ENCODE measurements around the gene TMCO6. TPM values are rescaled to one million over a fixed set of nuclear protein-coding genes. Genes with fewer than 3 reads are reported as not detected.
"Not testable (repeated sequence)": the region's sequence is repeated elsewhere in the genome, so short reads cannot be mapped to it uniquely, and the experiment has no call there.

TMCO6 gene
- total and polyA plus RNA-seq, 2 experiments from 2014 or later: 18.7 to 19.9 TPM

DNA sequence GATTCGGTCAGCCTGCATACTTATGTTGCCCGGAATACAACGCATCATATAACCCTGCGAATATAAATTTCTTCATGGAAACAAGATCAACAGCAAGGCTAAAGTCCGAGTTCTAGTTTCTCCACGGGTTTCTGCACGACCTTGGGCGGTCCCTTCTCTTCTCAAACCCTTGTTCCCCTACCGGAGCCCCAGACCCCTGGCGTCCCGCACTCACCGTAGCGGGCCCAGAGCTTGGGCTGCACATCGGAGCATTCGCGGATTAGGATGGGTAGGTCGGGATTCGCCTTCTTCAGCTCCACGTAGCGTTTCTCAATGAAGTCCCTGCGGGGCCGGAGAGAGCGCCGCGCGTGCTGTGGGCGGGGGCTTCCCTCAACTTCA, 7.8 kb downstream of the TMCO6 start (continued):
- no peak for TF ChIP-seq ZNF331 (CRISPR knock-in tag; IDR thresholded peaks at IDR 0.05; ENCODE audit: low read depth)

DNA sequence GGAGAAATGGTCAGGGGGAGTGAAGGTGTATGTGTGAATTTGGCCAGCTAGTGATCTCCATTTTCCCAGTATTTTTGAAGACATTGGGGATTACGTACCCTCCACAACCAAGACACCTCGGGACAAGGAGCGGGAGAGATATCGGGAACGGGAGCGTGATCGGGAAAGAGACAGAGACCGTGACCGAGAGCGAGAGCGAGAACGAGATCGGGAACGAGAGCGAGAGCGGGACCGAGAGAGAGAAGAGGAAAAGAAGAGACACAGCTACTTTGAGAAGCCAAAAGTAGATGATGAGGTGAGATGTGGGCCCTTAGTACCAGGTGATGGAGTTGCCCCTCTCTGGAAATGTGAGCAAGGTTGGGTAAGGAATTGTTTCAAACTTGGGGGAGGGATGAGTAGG, 19.6 kb downstream of the TMCO6 start:
- H3K9me3 Mint-ChIP-seq: no peaks in the 10 kb centered on the region
- no peaks in the 10 kb centered on the region for H3K4me1 ChIP-seq (ENCODE audit: insufficient read depth)
- no peak for TF ChIP-seq NANOG (IDR thresholded peaks at IDR 0.05; ENCODE audit: borderline replicate concordance)
- no peak for TF ChIP-seq POLR2AphosphoS5 (IDR thresholded peaks at IDR 0.05; ENCODE audit: low read depth)
- no peak for TF ChIP-seq CREB1 (CRISPR knock-in tag; IDR thresholded peaks at IDR 0.05; ENCODE audit: low read depth)
- no peak for TF ChIP-seq ZNF114 (CRISPR knock-in tag; IDR thresholded peaks at IDR 0.05)
- TF ChIP-seq, protein P1, sequence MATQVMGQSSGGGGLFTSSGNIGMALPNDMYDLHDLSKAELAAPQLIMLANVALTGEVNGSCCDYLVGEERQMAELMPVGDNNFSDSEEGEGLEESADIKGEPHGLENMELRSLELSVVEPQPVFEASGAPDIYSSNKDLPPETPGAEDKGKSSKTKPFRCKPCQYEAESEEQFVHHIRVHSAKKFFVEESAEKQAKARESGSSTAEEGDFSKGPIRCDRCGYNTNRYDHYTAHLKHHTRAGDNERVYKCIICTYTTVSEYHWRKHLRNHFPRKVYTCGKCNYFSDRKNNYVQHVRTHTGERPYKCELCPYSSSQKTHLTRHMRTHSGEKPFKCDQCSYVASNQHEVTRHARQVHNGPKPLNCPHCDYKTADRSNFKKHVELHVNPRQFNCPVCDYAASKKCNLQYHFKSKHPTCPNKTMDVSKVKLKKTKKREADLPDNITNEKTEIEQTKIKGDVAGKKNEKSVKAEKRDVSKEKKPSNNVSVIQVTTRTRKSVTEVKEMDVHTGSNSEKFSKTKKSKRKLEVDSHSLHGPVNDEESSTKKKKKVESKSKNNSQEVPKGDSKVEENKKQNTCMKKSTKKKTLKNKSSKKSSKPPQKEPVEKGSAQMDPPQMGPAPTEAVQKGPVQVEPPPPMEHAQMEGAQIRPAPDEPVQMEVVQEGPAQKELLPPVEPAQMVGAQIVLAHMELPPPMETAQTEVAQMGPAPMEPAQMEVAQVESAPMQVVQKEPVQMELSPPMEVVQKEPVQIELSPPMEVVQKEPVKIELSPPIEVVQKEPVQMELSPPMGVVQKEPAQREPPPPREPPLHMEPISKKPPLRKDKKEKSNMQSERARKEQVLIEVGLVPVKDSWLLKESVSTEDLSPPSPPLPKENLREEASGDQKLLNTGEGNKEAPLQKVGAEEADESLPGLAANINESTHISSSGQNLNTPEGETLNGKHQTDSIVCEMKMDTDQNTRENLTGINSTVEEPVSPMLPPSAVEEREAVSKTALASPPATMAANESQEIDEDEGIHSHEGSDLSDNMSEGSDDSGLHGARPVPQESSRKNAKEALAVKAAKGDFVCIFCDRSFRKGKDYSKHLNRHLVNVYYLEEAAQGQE (IDR thresholded peaks at IDR 0.05; ENCODE audit: unreplicated experiment): no peak
- TF ChIP-seq EZH2 (IDR thresholded peaks at IDR 0.05; ENCODE audit: low read depth, unreplicated experiment): no peak
- H3F3A ChIP-seq (replicated peaks; ENCODE audit: low read depth): no peaks in the 10 kb centered on the region
- ATAC-seq: no peak
- H3K27me3 Mint-ChIP-seq (ENCODE audit: insufficient read depth, low read depth, poor library complexity): no peaks in the 10 kb centered on the region
- H3K79me2 ChIP-seq (replicated peaks; ENCODE audit: insufficient read depth): no peaks in the 10 kb centered on the region
- peaks cover 83% of the 10 kb centered on the region for H3K36me3 Mint-ChIP-seq (ENCODE audit: low read depth)
- H4K20me1 ChIP-seq (replicated peaks; ENCODE audit: insufficient read depth): peaks cover 7% of the 10 kb centered on the region
- DNase-seq (ENCODE audit: low spot score): no peak
- H3K27me3 ChIP-seq (ENCODE audit: insufficient read depth): no peaks in the 10 kb centered on the region
- no peak overlapping the region for H3K27ac ChIP-seq (ENCODE audit: low read depth)
- H3K27ac Mint-ChIP-seq: no peak overlapping the region
- no peak overlapping the region for H3K4me3 ChIP-seq
- no peak overlapping the region for H2AFZ ChIP-seq
- H3K4me2 ChIP-seq: no peak overlapping the region
- peaks cover 45% of the 10 kb centered on the region for H3K36me3 ChIP-seq (ENCODE audit: insufficient read depth)
- no peaks in the 10 kb centered on the region for H3K9me2 ChIP-seq (ENCODE audit: insufficient read depth)
- no peak overlapping the region for H3K4me3 Mint-ChIP-seq
- H3K4me1 Mint-ChIP-seq: no peaks in the 10 kb centered on the region

DNA sequence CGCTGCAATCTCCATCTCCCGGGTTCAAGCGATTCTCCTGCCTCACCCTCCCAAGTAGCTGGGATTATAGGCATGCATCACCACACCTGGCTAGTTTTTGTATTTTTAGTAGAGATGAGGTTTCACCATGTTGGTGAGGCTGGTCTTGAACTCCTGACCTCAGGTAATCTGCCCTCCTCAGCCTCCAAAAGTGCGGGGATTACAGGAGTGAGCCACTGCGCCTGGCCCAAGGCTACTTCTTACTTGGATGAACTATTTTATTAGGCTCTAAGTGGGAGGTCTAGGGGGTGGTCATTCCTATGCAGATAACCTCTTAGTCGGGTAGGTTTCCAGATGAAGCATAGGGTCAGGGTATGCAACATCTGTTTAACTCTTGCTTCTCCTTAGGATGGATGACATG, 21.1 kb downstream of the TMCO6 start:
- H3K36me3 Mint-ChIP-seq (ENCODE audit: low read depth): peaks cover 68% of the 10 kb centered on the region

More for the DNA sequence above, 21.1 kb downstream of the TMCO6 start:
- not testable (repeated sequence) for H4K20me1 ChIP-seq (replicated peaks; ENCODE audit: insufficient read depth); H3K4me3 ChIP-seq; DNase-seq (ENCODE audit: low spot score); H2AFZ ChIP-seq; H3K4me1 Mint-ChIP-seq; H3K4me2 ChIP-seq; H3K4me3 Mint-ChIP-seq; H3K27me3 Mint-ChIP-seq (ENCODE audit: insufficient read depth, low read depth, poor library complexity); ATAC-seq; H3K4me1 ChIP-seq (ENCODE audit: insufficient read depth); H3K27ac Mint-ChIP-seq; H3K27me3 ChIP-seq (ENCODE audit: insufficient read depth); H3F3A ChIP-seq (replicated peaks; ENCODE audit: low read depth); H3K79me2 ChIP-seq (replicated peaks; ENCODE audit: insufficient read depth); H3K9me3 Mint-ChIP-seq; H3K9me2 ChIP-seq (ENCODE audit: insufficient read depth); H3K27ac ChIP-seq (ENCODE audit: low read depth)
- H3K36me3 ChIP-seq (ENCODE audit: insufficient read depth): peaks cover 40% of the 10 kb centered on the region

Data from GM23338 (cell line).